Peyer's patch (tissue), 4 donors: ENCODE data around the gene LIAS. TPM values are rescaled to one million over a fixed set of nuclear protein-coding genes. Genes with fewer than 3 reads are reported as not detected.

Experiments used
- DNase-seq, 3 donors: peaks; one replicate each; pipeline ENCODE4 v3.0.0-alpha.2; 2017 to 2019
- H3K27ac ChIP-seq, 4 donors: fragments of 200-600 bp; sonication (generic); one replicate each; pipeline ENCODE4 v1.5.1; 2016 to 2019
- H3K27me3 ChIP-seq, 2 donors: fragments of 200-600 bp; sonication (generic); one replicate each; pipeline ENCODE4 v1.5.1; 2019
- H3K36me3 ChIP-seq, 3 donors: fragments of 200-600 bp; sonication (generic); one replicate each; pipeline ENCODE4 v1.5.1; 2016 to 2019
- H3K4me1 ChIP-seq, 4 donors: fragments of 200-600 bp; sonication (generic); one replicate each; pipeline ENCODE4 v1.5.1; 2016 to 2019
- H3K4me3 ChIP-seq, 4 donors: fragments of 200-600 bp; sonication (generic); 1 replicate in 3 of 4; 2 replicates in 1 of 4; pipeline ENCODE4 v1.5.1; 2016 to 2019; ENCODE audit warnings: mild to moderate bottlenecking in 1 of 4
- H3K9me3 ChIP-seq, 4 donors: fragments of 200-600 bp; sonication (generic); one replicate each; pipeline ENCODE4 v1.5.1; 2016 to 2019; ENCODE audit warnings: mild to moderate bottlenecking in 1 of 4
- CTCF ChIP-seq, 6 experiments: fragments of 450-650 bp in 4 of 6; fragments of 200-600 bp in 2 of 6; sonication (generic) in 1 of 6; IDR thresholded peaks; one replicate each; pipeline ENCODE4 v1.5.1; 2017 to 2019; ENCODE audit warnings: antibody characterized with exemption in 6 of 6, mild to moderate bottlenecking in 3 of 6, moderate library complexity in 1 of 6
- POLR2A ChIP-seq, 2 donors: fragments of 450-650 bp; IDR thresholded peaks; one replicate each; pipeline ENCODE4 v1.5.1; 2017; ENCODE audit warnings: antibody characterized with exemption in 2 of 2, mild to moderate bottlenecking in 2 of 2, moderate library complexity in 2 of 2
- total RNA-seq, 4 donors: library from RNA; depleted of rRNA; stranded (reverse); fragments of >200 nt; gene quantifications; one replicate each; pipeline ENCODE4 v1.1.0, GENCODE V29; 2016

Gene LIAS
- total RNA-seq, 4 donors from 2014 or later = 11.9 to 27.2 (median 17.0) TPM

- H3K36me3 ChIP-seq = no peaks in the 10 kb centered on the region
- no peak overlapping the region for H3K4me3 ChIP-seq
- no peak overlapping the region for H3K27ac ChIP-seq
- H3K9me3 ChIP-seq = no peaks in the 10 kb centered on the region
- no peaks in the 10 kb centered on the region for H3K27me3 ChIP-seq
- no peak for DNase-seq
- no peaks in the 10 kb centered on the region for H3K4me1 ChIP-seq
- TF ChIP-seq POLR2A (IDR thresholded peaks at IDR 0.05) = no peak
- TF ChIP-seq CTCF (IDR thresholded peaks at IDR 0.05) = no peak
Observed at GRCh38 chr4:39486221-39486804, 27.5 kb downstream of the LIAS start.

- Histone ChIP-seq H3K27ac (no peak overlapping the region), H3K27me3 (no peaks in the 10 kb centered on the region), H3K4me1 (no peaks in the 10 kb centered on the region), H3K4me3 (no peak overlapping the region), H3K36me3 (no peaks in the 10 kb centered on the region), H3K9me3 (no peaks in the 10 kb centered on the region)
- DNase-seq = no peak
- TF ChIP-seq CTCF (IDR thresholded peaks at IDR 0.05) (no peak), POLR2A (IDR thresholded peaks at IDR 0.05) (no peak)
Observed at GRCh38 chr4:39490322-39490721, 31.5 kb downstream of the LIAS start.

GRCh38 chr4:39494354-39494753 lies 35.5 kb downstream of the LIAS start:
- no peak for DNase-seq
- no peak for TF ChIP-seq CTCF (IDR thresholded peaks at IDR 0.05)
- TF ChIP-seq POLR2A (IDR thresholded peaks at IDR 0.05) = no peak
- no peaks in the 10 kb centered on the region for H3K4me1 ChIP-seq
- peaks cover 0 to 14% (median 0%) of the 10 kb centered on the region in 3 donors for H3K36me3 ChIP-seq
- no peak overlapping the region for H3K27ac ChIP-seq
- no peaks in the 10 kb centered on the region for H3K27me3 ChIP-seq
- H3K4me3 ChIP-seq = no peak overlapping the region
- H3K9me3 ChIP-seq = no peaks in the 10 kb centered on the region

GRCh38 chr4:39495446-39496213 lies 36.8 kb downstream of the LIAS start:
- no peaks in the 10 kb centered on the region for H3K4me1 ChIP-seq
- no peak for DNase-seq
- no peaks in the 10 kb centered on the region for H3K9me3 ChIP-seq
- TF ChIP-seq CTCF (IDR thresholded peaks at IDR 0.05) = no peak
- TF ChIP-seq POLR2A (IDR thresholded peaks at IDR 0.05) = no peak
- peaks cover 0 to 27% (median 0%) of the 10 kb centered on the region in 3 donors for H3K36me3 ChIP-seq
- H3K27me3 ChIP-seq = no peaks in the 10 kb centered on the region
- H3K4me3 ChIP-seq = no peak overlapping the region
- H3K27ac ChIP-seq = no peak overlapping the region

GRCh38 chr4:39497909-39498726 lies 39.3 kb downstream of the LIAS start:
- H3K27me3 ChIP-seq = no peaks in the 10 kb centered on the region
- no peaks in the 10 kb centered on the region for H3K9me3 ChIP-seq
- no peak for DNase-seq
- H3K4me1 ChIP-seq = no peaks in the 10 kb centered on the region
- H3K4me3 ChIP-seq = no peak overlapping the region
- H3K36me3 ChIP-seq = peaks cover 0 to 51% (median 5%) of the 10 kb centered on the region in 3 donors
- TF ChIP-seq POLR2A (IDR thresholded peaks at IDR 0.05) (no peak), CTCF (IDR thresholded peaks at IDR 0.05) (no peak)
- H3K27ac ChIP-seq = no peak overlapping the region
